HG03469 (cell line): ENCODE data around the gene HOXB5.

ENCODE experiments used
- ATAC-seq: cut with Tn5 transposase; IDR thresholded peaks from one replicate; pipeline ENCODE4 v1.9.1; 2021; ENCODE audit warnings: mild to moderate bottlenecking, moderate library complexity, moderate number of reproducible peaks; ENCODE audit not compliant: unreplicated experiment

HOXB5 gene

DNA sequence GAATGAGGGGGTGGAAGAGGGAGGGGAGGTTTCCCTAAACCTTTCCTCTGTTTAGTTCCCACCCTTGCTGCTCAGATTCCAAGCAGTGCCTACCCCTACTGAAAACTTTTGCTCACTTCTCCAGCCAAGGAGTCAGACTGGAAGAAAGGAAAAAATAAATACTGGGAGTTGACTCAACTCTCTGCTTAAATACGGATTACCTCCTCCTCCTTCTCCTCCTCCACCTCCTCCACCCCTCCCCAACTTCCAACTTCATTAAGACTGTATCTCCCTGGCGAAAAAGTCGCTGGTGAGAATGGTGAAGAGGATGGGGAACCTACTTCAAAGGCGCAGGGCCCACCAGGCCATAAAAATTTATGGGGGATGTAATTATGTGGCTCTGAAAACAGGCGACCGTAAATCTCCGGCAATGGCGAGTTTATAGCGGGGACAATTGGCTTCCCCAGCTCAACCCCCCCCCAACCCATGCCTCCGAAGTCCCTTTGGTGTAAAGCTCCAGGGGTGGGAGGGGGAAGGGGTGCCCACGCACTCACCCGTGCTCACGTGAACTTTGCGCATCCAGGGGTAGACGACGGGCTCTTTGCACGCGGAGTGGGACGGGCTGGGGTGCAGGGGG, 16.1 kb downstream of the HOXB5 start:
- ATAC-seq: no peak

- ATAC-seq: no peak
These were observed 16.9 kb downstream of the HOXB5 start for GRCh38 chr17:48576479-48577309.

DNA sequence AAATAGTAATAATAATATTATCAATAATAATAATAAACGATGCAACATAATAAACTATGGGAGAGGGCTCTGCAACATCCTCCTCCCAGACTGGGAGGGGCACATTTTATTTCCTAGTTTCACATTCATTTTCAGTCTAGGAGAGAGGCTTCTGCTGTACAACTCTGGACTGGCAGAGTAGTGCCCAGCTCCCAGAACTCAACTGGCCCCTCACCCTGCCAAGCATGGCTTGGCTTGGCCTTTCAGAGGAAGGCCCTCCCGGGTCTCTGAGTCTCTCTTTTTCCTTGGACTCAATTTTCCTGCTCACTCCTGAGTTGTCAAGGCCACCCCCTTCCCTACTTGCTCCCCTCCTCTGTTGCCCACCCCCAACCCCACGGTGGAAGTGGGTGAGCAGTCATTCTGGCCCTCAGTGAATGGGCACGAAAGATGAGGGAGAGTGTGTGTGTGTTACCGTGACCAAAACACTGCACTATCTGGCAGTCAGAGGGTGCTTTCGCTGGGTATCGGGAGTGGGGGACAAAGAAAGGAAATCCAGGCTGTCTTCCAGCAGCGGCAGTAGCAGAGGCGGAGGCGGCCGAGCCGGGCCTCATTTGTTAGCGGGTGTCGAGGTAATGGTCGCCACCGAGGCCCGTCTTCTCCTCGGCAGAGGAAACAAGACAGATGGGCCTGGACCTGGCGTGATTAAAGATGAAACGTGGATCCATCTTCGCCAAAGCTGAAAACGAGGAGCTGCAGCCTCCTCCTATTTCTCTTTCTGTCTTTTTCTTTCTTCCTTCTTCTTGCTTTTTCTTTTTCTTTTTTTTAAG, 17.7 kb downstream of the HOXB5 start:
- no peak for ATAC-seq

- ATAC-seq: no peak
These were observed 18.5 kb downstream of the HOXB5 start for GRCh38 chr17:48575066-48575582.

DNA sequence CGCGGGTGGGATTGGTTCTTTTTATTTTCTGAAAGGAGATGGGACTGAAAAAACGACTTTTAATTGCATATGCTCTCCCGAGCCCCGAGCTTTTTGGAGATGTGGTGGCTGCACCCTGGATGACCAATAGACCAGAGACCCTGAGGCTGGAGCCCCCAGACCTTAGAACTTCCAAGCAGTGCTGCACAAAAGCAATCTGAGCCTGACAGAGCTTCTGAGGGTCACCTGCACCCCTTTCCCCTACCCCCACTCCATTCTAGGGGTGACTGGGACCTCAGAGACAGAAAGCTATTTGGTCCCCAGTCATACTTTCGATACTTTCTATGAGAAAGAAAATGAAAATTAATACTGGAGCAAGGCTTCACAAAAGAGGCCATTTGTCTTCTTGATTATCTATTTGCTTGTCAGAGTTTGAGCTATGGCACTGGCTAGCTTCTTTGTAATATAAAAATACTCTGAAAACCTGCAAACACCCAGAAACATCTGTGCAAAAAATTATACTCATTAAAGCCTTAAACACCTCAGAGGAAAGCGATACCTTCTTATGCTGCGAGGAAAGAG, 19.0 kb downstream of the HOXB5 start:
- ATAC-seq: no peak

GRCh38 chr17:48571826-48572417, 21.7 kb downstream of the HOXB5 start:
- no peak for ATAC-seq

- no peak for ATAC-seq
These were observed 22.4 kb downstream of the HOXB5 start for GRCh38 chr17:48571024-48571818.

DNA sequence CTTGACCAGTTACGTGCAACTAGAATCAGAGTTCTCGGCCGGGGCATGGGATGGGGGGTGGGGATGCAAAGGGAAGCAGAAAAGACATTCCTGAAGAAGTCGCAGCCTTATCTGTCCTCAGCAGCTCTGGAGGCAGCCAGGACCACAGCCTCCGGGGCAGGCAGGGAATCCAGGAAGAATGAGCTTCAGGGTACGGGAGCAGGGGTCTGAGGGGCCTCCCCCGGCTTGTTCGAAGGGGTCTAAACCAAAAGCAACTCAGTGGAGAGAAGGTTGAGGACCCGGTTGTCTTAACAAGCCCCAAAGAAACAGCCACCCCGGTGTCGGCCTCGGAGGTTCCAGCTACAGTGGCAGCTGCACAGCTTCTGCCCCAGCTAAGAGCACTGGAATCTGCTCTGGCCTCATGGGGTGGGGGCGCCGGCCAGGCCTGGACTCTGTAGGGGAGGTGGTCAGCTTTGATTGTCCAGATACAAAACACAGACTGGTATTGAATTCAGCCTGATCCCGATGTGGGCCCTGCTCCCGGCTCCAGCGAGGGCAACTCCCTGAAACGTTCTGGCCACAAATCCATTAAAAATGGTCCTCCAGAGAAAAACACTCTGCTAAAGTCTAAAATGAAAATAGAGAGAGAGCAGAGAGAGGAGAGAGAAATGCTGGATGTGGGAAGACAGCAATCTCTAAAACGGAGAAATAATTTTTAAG, 23.1 kb downstream of the HOXB5 start:
- no peak for ATAC-seq

- ATAC-seq: no peak
These were observed 23.8 kb downstream of the HOXB5 start for GRCh38 chr17:48569674-48570324.

GRCh38 chr17:48569240-48569582, 24.4 kb downstream of the HOXB5 start:
- ATAC-seq: no peak

DNA sequence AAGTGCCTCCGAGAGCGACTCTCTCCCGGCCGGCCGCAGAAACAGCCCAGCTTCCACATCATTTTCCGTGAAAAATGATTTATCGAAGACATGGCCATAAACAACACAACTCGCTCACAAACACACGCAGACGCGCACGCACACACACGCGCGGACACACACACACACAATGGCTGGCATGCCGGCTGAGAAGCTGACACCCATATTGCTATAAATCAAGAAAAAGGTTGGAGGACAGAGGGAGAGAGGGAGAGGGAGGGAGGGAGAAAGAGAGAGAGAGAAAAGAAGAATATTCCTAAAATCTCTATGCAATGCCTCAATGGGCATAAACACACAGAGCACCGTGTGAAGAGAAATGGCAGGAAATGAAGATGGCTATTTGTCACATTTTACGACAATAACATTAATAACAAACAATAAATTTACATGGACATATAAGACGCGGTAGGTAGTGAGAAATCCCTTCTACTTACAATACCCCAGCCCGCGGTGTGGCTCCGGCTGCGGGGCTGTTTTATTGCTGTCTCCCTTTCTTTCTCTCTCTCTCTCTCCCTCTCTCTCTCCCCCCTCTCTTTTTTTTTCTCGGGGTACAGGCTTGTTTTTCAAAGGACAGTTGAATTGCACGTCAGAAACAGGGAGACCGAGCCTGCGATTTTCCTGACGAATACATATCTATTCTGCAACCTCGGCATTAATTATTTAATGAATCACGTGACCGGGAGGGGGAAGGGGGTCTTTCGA, 24.9 kb downstream of the HOXB5 start:
- ATAC-seq: no peak

GRCh38 chr17:48567646-48568354, 25.8 kb downstream of the HOXB5 start:
- ATAC-seq: no peak

- no peak for ATAC-seq
These were observed 26.4 kb downstream of the HOXB5 start for GRCh38 chr17:48567209-48567608.

DNA sequence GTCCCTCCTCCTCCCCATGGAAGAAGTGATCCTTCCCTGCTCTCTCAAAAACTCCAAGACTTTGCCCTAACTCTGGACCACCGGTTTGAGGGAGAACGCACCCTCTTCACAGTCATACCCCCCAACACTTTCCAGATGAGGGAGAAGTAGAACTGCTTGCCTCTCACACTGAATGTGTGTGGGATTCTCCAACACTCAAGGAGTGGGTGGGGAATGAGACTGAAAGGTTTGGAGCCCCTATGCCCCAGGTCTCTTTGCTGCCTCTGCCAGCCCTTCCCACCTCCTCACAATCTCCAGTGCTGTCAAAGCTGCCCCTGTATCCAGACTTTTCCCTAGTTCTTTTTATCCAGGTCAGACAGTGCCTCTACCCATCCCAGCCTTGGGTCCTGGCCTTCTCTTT, 26.9 kb downstream of the HOXB5 start:
- ATAC-seq: no peak

- no peak for ATAC-seq
These were observed 27.5 kb downstream of the HOXB5 start for GRCh38 chr17:48565925-48566710.

- no peak for ATAC-seq
These were observed 28.5 kb downstream of the HOXB5 start for GRCh38 chr17:48565022-48565554.
